H9 (cell line): ENCODE results near the gene P4HA1. TPM values are rescaled to one million over a fixed set of nuclear protein-coding genes. Genes with fewer than 3 reads are reported as not detected.

ENCODE experiments used
- DNase-seq: peaks from one replicate; pipeline ENCODE4 v3.0.0-alpha.2; 2017
- H2AFZ ChIP-seq: one replicate; pipeline ENCODE4 v1.6.1; 2013; ENCODE audit warnings: mild to moderate bottlenecking, low read length, control low read depth, moderate library complexity
- H2AK5ac ChIP-seq: 2 replicates; pipeline ENCODE4 v1.6.1; 2013; ENCODE audit warnings: low read length, control low read depth, mixed read lengths; ENCODE audit not compliant: insufficient read length
- H2BK120ac ChIP-seq: one replicate; pipeline ENCODE4 v1.6.1; 2013; ENCODE audit warnings: low read depth, mild to moderate bottlenecking, low read length, control low read depth, inconsistent platforms; ENCODE audit not compliant: poor library complexity, severe bottlenecking
- H2BK12ac ChIP-seq: 2 replicates; pipeline ENCODE4 v1.6.1; 2013; ENCODE audit warnings: low read length, control low read depth, mixed read lengths, low read depth; ENCODE audit not compliant: insufficient read length
- H2BK15ac ChIP-seq: 2 replicates; pipeline ENCODE4 v1.6.1; 2013; ENCODE audit warnings: low read depth, low read length, control low read depth
- H2BK20ac ChIP-seq: one replicate; pipeline ENCODE4 v1.6.1; 2013; ENCODE audit warnings: low read depth, mild to moderate bottlenecking, low read length, control low read depth, inconsistent platforms; ENCODE audit not compliant: poor library complexity, severe bottlenecking
- H2BK5ac ChIP-seq: 2 replicates; pipeline ENCODE4 v1.6.1; 2013; ENCODE audit warnings: low read length, control low read depth, mixed read lengths; ENCODE audit not compliant: insufficient read length
- H3K14ac ChIP-seq: 2 replicates; pipeline ENCODE4 v1.6.1; 2013; ENCODE audit warnings: low read length, control low read depth; ENCODE audit not compliant: insufficient read depth
- H3K18ac ChIP-seq: 2 replicates; pipeline ENCODE4 v1.6.1; 2013; ENCODE audit warnings: low read depth, mild to moderate bottlenecking, mixed read lengths, low read length, control low read depth; ENCODE audit not compliant: insufficient read length
- H3K23ac ChIP-seq: 2 replicates; pipeline ENCODE4 v1.6.1; 2013; ENCODE audit warnings: low read length, control low read depth, mixed read lengths, low read depth; ENCODE audit not compliant: insufficient read length
- H3K23me2 ChIP-seq: 2 replicates; pipeline ENCODE4 v1.6.1; 2013; ENCODE audit warnings: low read depth, mild to moderate bottlenecking, mixed read lengths, low read length, control low read depth; ENCODE audit not compliant: insufficient read length, poor library complexity, severe bottlenecking
- H3K27ac ChIP-seq: 2 replicates; pipeline ENCODE4 v1.5.1; 2013; ENCODE audit warnings: low read length, control low read depth, mixed read lengths, low read depth; ENCODE audit not compliant: insufficient read length
- H3K27me3 ChIP-seq: 2 replicates; pipeline ENCODE4 v1.6.1; 2013; ENCODE audit warnings: low read length, control low read depth, inconsistent platforms; ENCODE audit not compliant: insufficient read depth
- H3K4ac ChIP-seq: 2 replicates; pipeline ENCODE4 v1.6.1; 2013; ENCODE audit warnings: low read depth, mild to moderate bottlenecking, control low read depth, inconsistent platforms, low read length, moderate library complexity
- H3K4me1 ChIP-seq: 2 replicates; pipeline ENCODE4 v1.6.1; 2013; ENCODE audit warnings: low read length, control low read depth, inconsistent platforms; ENCODE audit not compliant: insufficient read depth
- H3K4me2 ChIP-seq: 2 replicates; pipeline ENCODE4 v1.6.1; 2013; ENCODE audit warnings: low read length, control low read depth, mixed read lengths; ENCODE audit not compliant: insufficient read length, insufficient read depth
- H3K56ac ChIP-seq: 2 replicates; pipeline ENCODE4 v1.6.1; 2013; ENCODE audit warnings: low read depth, mild to moderate bottlenecking, mixed read lengths, low read length, control low read depth; ENCODE audit not compliant: insufficient read length
- H3K79me1 ChIP-seq: 2 replicates; pipeline ENCODE4 v1.6.1; 2013; ENCODE audit warnings: low read depth, mild to moderate bottlenecking, moderate library complexity, low read length, control low read depth, inconsistent platforms; ENCODE audit not compliant: insufficient read depth, poor library complexity, severe bottlenecking
- H3K79me2 ChIP-seq: 2 replicates; pipeline ENCODE4 v1.6.1; 2013; ENCODE audit warnings: low read length, control low read depth, inconsistent platforms; ENCODE audit not compliant: insufficient read depth
- H3K9ac ChIP-seq: 2 replicates; pipeline ENCODE4 v1.6.1; 2013; ENCODE audit warnings: low read length, control low read depth, mixed read lengths; ENCODE audit not compliant: insufficient read length; ENCODE audit errors: extremely low read depth
- H3K9me3 ChIP-seq: one replicate; pipeline ENCODE4 v1.6.1; 2013; ENCODE audit warnings: low read depth, low read length, inconsistent platforms; ENCODE audit not compliant: control insufficient read depth
- H3T11ph ChIP-seq: one replicate; pipeline ENCODE4 v1.6.1; 2013; ENCODE audit warnings: mild to moderate bottlenecking, low read length, control low read depth, inconsistent platforms
- H4K20me1 ChIP-seq: one replicate; pipeline ENCODE4 v1.6.1; 2013; ENCODE audit not compliant: control insufficient read depth, insufficient read length, insufficient read depth
- H4K5ac ChIP-seq: 2 replicates; pipeline ENCODE4 v1.6.1; 2013; ENCODE audit warnings: low read depth, mild to moderate bottlenecking, mixed read lengths, low read length, control low read depth; ENCODE audit not compliant: insufficient read length
- H4K8ac ChIP-seq: replicated peaks from 2 replicates; pipeline ENCODE4 v1.6.1; 2013; ENCODE audit warnings: low read length, control low read depth, mixed read lengths, low read depth; ENCODE audit not compliant: insufficient read length
- H4K91ac ChIP-seq: 2 replicates; pipeline ENCODE4 v1.6.1; 2013; ENCODE audit warnings: low read depth, mild to moderate bottlenecking, moderate library complexity, mixed read lengths, low read length, control low read depth; ENCODE audit not compliant: insufficient read length
- H3K27ac Mint-ChIP-seq, 3 experiments: 2 replicates in 2 of 3; 3 replicates in 1 of 3; pipeline ENCODE4 v1.8.0; 2020 to 2021; ENCODE audit warnings: mixed read lengths in 3 of 3, mild to moderate bottlenecking in 1 of 3, moderate library complexity in 1 of 3
- H3K27me3 Mint-ChIP-seq: 2 replicates; pipeline ENCODE4 v1.8.0; 2021; ENCODE audit warnings: low read depth, mild to moderate bottlenecking, moderate library complexity, mixed read lengths
- H3K36me3 Mint-ChIP-seq, 3 experiments: 2 replicates in 2 of 3; 3 replicates in 1 of 3; pipeline ENCODE4 v1.8.0; 2020 to 2021; ENCODE audit warnings: low read depth in 3 of 3, mixed read lengths in 3 of 3; ENCODE audit not compliant: insufficient read depth in 1 of 3
- H3K4me1 Mint-ChIP-seq, 2 experiments: 2 replicates each; pipeline ENCODE4 v1.8.0; 2020; ENCODE audit warnings: mixed read lengths in 2 of 2
- H3K4me3 Mint-ChIP-seq, 2 experiments: 2 replicates in 1 of 2; 3 replicates in 1 of 2; pipeline ENCODE4 v1.8.0; 2020 to 2021; ENCODE audit warnings: mild to moderate bottlenecking in 2 of 2, mixed read lengths in 2 of 2, moderate library complexity in 1 of 2
- H3K9me3 Mint-ChIP-seq, 2 experiments: 2 replicates in 1 of 2; 3 replicates in 1 of 2; pipeline ENCODE4 v1.8.0; 2020; ENCODE audit warnings: mild to moderate bottlenecking in 2 of 2, mixed read lengths in 2 of 2, moderate library complexity in 1 of 2
- CTCF ChIP-seq: fragments of 200-600 bp; sonication (generic); conservative IDR thresholded peaks from 3 replicates; pipeline ENCODE4 v1.8.0; 2021; ENCODE audit warnings: antibody characterized with exemption, mild to moderate bottlenecking
- WGBS: extraction: QIAGEN DNeasy Blood & Tissue Kit; methylation state at CpG from one replicate; pipeline ENCODE4 v1.1.7; 2013; ENCODE audit warnings: missing lambda C conversion rate, low lambda C conversion rate, mixed read lengths; ENCODE audit not compliant: insufficient read length; ENCODE audit errors: extremely low coverage; 5-methylcytosine and 5-hydroxymethylcytosine counted together
- total RNA-seq: library from RNA; stranded (reverse); gene quantifications from 2 replicates; pipeline ENCODE4 v1.2.1, GENCODE V29; 2021

Gene P4HA1
- total RNA-seq, 1 experiment from 2014 or later, result 48.6 TPM

DNA sequence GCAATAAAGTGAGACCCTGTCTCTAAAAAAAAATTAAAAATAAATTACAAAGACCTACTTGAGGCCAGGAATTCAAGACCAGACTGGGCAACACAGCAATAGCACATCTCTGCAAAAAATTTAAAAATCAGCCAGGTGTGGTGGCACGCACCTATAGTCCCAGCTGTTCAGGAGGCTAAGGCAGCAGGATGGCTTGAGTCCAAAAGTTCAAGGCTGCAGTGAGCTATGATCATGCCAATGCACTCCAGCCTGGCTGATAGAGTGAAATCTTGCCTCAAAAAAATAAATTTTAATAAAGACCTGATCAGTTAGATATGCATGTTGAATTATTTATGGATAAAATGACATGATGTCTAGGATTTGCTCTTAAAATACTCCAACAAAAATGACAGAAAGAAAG is 34.9 kb downstream of the P4HA1 start:
- no peak overlapping the region for H2BK120ac ChIP-seq
- H2BK12ac ChIP-seq, result no peak overlapping the region
- no peaks in the 10 kb centered on the region for H3K79me1 ChIP-seq
- no peak overlapping the region for H4K8ac ChIP-seq
- Mint-ChIP-seq H3K27ac (no peak overlapping the region), H3K36me3 (peaks cover 2 to 40% (median 31%) of the 10 kb centered on the region in 3 experiments; a peak in 6 of 7 replicates), H3K9me3 (no peaks in the 10 kb centered on the region; a peak in 1 of 5 replicates), H3K4me1 (no peaks in the 10 kb centered on the region), H3K27me3 (no peaks in the 10 kb centered on the region), H3K4me3 (no peak overlapping the region)
- H4K91ac ChIP-seq, result no peak overlapping the region
- no peak overlapping the region for H3K4me2 ChIP-seq
- H2BK5ac ChIP-seq, result no peak overlapping the region
- no peaks in the 10 kb centered on the region for H3K4me1 ChIP-seq
- no peaks in the 10 kb centered on the region for H3K79me2 ChIP-seq
- H3K56ac ChIP-seq, result no peak overlapping the region
- no peak overlapping the region for H2BK15ac ChIP-seq
- no peak overlapping the region for H3K9ac ChIP-seq
- WGBS, result no CpG with 5 or more reads among the region's 1 CpG
- no peak overlapping the region for H3K18ac ChIP-seq
- no peak overlapping the region for H3K23ac ChIP-seq
- no peak for DNase-seq
- H3T11ph ChIP-seq, result no peak overlapping the region
- H4K5ac ChIP-seq, result no peak overlapping the region
- no peak overlapping the region for H3K4ac ChIP-seq
- H3K9me3 ChIP-seq, result no peaks in the 10 kb centered on the region
- H2AK5ac ChIP-seq, result no peak overlapping the region
- H2AFZ ChIP-seq, result no peak overlapping the region
- H3K27ac ChIP-seq, result no peak overlapping the region
- H2BK20ac ChIP-seq, result no peak overlapping the region
- no peak overlapping the region for H3K14ac ChIP-seq
- no peaks in the 10 kb centered on the region for H3K23me2 ChIP-seq
- no peaks in the 10 kb centered on the region for H4K20me1 ChIP-seq
- no peaks in the 10 kb centered on the region for H3K27me3 ChIP-seq
- no peak for TF ChIP-seq CTCF
